Psoas muscle (tissue), 8 donors: ENCODE results near the gene MYL3. TPM values are rescaled to one million over a fixed set of nuclear protein-coding genes. Genes with fewer than 3 reads are reported as not detected.

ENCODE experiments used
- ATAC-seq, 4 donors: fragments of 200-7000 bp; cut with Tn5 transposase; one replicate each; pipeline ENCODE4 v1.9.1; 2020; ENCODE audit warnings: moderate library complexity in 3 of 4, mild to moderate bottlenecking in 2 of 4
- DNase-seq, 2 donors: peaks; one replicate each; pipeline ENCODE4 v3.0.0-alpha.2; 2020
- H3K27ac ChIP-seq: fragments of 200-600 bp; one replicate; pipeline ENCODE4 v1.8.0; 2022
- H3K27me3 ChIP-seq, 3 donors: fragments of 200-600 bp in 1 of 3; one replicate each; pipeline versions ENCODE4 v1.6.1 to v1.8.0; 2013 to 2022; ENCODE audit warnings: low read length in 2 of 3, mild to moderate bottlenecking in 2 of 3, moderate library complexity in 1 of 3; ENCODE audit not compliant: insufficient read depth in 3 of 3
- H3K36me3 ChIP-seq, 2 donors: fragments of 200-600 bp in 1 of 2; one replicate each; pipeline versions ENCODE4 v1.6.1 to v1.8.0; 2013 to 2022; ENCODE audit warnings: low read depth in 1 of 2, mild to moderate bottlenecking in 1 of 2, moderate library complexity in 1 of 2; ENCODE audit not compliant: insufficient read depth in 1 of 2
- H3K4me1 ChIP-seq: fragments of 200-600 bp; one replicate; pipeline ENCODE4 v1.8.0; 2022
- H3K4me3 ChIP-seq: fragments of 200-600 bp; one replicate; pipeline ENCODE4 v1.8.0; 2022; ENCODE audit warnings: mild to moderate bottlenecking
- H3K9me3 ChIP-seq: fragments of 200-600 bp; one replicate; pipeline ENCODE4 v1.8.0; 2022
- WGBS, 3 donors: extraction: QIAGEN DNeasy Blood & Tissue Kit; methylation state at CpG; one replicate each; pipeline versions ENCODE4 v1.1.6 to v1.1.7; 2013; 5-methylcytosine and 5-hydroxymethylcytosine counted together
- intact Hi-C, 2 donors: fragments of 100-400 bp; cut with DNase I; formaldehyde crosslinking; loops; one replicate each; pipeline versions ENCODE4 v1.11.0 to v1.14.2; 2022
- polyA plus RNA-seq, 3 donors: library from polyadenylated mRNA; stranded (reverse); fragments of 200-250 nt; gene quantifications; one replicate each; pipeline ENCODE4 v1.2.3, GENCODE V29; 2013
- total RNA-seq, 4 donors: library from RNA; stranded (reverse); fragmentation: NEBNext Ultra II Directional in 2 of 4; extraction: Animal tissue kit (Norgen Biotek cat#: 25700) in 2 of 4; gene quantifications; one replicate each; pipeline versions ENCODE4 v1.2.1 to v1.2.4, GENCODE V29; 2021 to 2023
- TF ChIP-seq, protein P1 (sequence below): fragments of 200-600 bp; IDR thresholded peaks from one replicate; pipeline ENCODE4 v1.8.0; 2022; ENCODE audit warnings: antibody characterized with exemption
- donor health status: healthy with polysubstance abuse.
- donor health status: DM: no; HTN: no; CAD: no; lungs with moderate emphysema.
- donor health status: Bipolar disorder and iron deficiency.
- donor health status: healthy.
- donor health status: DM: yes; HTN: yes; CAD: no.
- donor health status: DM: no; HTN: no; CAD: no.
- donor health status: DM: no; HTN: no; CAD: no.
- donor health status: DM: yes; HTN: yes; CAD: no.

MYL3 gene
- total and polyA plus RNA-seq, 7 donors, result 395 to 3,091 (median 1,482) TPM

DNA sequence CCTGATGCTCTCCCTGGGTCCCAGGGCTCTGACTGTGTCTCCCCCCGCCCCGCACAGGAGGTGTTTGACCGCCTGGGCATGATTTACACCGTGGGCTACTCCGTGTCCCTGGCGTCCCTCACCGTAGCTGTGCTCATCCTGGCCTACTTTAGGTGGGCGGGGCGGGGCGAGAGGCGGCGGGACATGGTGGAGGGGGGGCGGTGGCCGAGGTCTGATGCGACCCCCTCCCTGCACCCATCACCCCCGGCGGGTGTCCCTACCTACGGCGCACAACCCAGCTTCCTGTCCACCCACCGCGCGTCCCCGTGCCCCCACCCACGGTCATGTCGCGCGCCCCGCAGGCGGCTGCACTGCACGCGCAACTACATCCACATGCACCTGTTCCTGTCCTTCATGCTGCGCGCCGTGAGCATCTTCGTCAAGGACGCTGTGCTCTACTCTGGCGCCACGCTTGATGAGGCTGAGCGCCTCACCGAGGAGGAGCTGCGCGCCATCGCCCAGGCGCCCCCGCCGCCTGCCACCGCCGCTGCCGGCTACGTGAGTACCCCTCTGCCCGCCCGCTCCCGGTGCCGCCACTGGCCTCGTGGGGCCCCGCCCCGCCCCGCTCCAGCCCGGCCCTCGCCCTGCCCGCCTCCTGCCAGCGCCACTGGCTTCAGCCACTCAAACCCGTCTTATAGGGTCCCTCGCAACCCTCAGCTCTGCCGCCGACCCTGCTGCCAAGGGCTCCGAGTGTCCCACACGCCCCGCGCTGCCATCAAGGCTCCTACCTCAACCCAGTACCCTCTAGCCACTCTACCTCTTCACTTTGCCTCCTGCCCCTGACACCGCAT lies 35.3 kb upstream of the MYL3 start:
- DNase-seq (peak; percentile 49 to 82), ATAC-seq (peak; percentile 79 to 90 (median 88))
- intact Hi-C loops, result loop anchor here in 1 of 2 donors (5.0 kb wide), 1 partner anchor 191 kb away; no protein-coding TSS in a partner anchor
- TF ChIP-seq, protein P1, sequence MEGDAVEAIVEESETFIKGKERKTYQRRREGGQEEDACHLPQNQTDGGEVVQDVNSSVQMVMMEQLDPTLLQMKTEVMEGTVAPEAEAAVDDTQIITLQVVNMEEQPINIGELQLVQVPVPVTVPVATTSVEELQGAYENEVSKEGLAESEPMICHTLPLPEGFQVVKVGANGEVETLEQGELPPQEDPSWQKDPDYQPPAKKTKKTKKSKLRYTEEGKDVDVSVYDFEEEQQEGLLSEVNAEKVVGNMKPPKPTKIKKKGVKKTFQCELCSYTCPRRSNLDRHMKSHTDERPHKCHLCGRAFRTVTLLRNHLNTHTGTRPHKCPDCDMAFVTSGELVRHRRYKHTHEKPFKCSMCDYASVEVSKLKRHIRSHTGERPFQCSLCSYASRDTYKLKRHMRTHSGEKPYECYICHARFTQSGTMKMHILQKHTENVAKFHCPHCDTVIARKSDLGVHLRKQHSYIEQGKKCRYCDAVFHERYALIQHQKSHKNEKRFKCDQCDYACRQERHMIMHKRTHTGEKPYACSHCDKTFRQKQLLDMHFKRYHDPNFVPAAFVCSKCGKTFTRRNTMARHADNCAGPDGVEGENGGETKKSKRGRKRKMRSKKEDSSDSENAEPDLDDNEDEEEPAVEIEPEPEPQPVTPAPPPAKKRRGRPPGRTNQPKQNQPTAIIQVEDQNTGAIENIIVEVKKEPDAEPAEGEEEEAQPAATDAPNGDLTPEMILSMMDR, result no peak
- WGBS, 3 donors, result 8 to 16% (median 12%) methylated on average over 53 to 71 of the region's 71 CpGs
- H3K4me1 ChIP-seq, result no peaks in the 10 kb centered on the region
- H3K9me3 ChIP-seq, result no peaks in the 10 kb centered on the region
- H3K4me3 ChIP-seq, result peak overlapping the region; percentile 42
- peak overlapping the region; percentile 36 for H3K27ac ChIP-seq
- H3K36me3 ChIP-seq, result no peaks in the 10 kb centered on the region
- peaks cover 0 to 2% (median 0%) of the 10 kb centered on the region in 3 donors for H3K27me3 ChIP-seq

DNA sequence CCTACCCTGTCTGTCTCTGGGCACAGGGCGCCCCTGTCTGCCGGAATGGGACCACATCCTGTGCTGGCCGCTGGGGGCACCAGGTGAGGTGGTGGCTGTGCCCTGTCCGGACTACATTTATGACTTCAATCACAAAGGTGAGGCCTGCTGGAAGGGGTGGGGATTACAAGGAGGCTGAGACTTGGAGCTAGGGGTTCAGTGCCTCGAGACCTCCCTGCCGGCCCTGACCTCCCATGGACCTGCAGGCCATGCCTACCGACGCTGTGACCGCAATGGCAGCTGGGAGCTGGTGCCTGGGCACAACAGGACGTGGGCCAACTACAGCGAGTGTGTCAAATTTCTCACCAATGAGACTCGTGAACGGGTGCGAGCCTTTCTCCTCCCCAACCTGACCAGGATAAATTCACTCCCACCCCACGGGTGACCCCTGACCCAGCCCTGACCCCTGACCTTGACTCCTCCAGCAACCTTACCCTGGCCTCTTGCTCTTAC lies 34.6 kb upstream of the MYL3 start:
- Histone ChIP-seq H3K27me3 (peaks cover 0 to 2% (median 0%) of the 10 kb centered on the region in 3 donors), H3K4me3 (no peak overlapping the region), H3K9me3 (no peaks in the 10 kb centered on the region), H3K27ac (peak overlapping the region; percentile 36), H3K36me3 (no peaks in the 10 kb centered on the region), H3K4me1 (no peaks in the 10 kb centered on the region)
- intact Hi-C loops, result loop anchor here in 1 of 2 donors (5.0 kb wide), 1 partner anchor 191 kb away; no protein-coding TSS in a partner anchor
- DNase-seq (peak in 1 of 2 donors; percentile 52), ATAC-seq (peak in 2 of 4 donors; percentile 4 to 9)
- TF ChIP-seq, protein P1, result no peak
- 49 to 73% (median 54%) methylated on average over 15 of the region's 15 CpGs for WGBS, 3 donors

- Histone ChIP-seq H3K27ac (no peak overlapping the region), H3K27me3 (peaks cover 0 to 2% (median 0%) of the 10 kb centered on the region in 3 donors), H3K4me1 (no peaks in the 10 kb centered on the region), H3K4me3 (no peak overlapping the region), H3K9me3 (no peaks in the 10 kb centered on the region), H3K36me3 (no peaks in the 10 kb centered on the region)
- WGBS, 3 donors, result 99 to 100% (median 100%) methylated on average over 2 of the region's 2 CpGs
- DNase-seq (peak; percentile 6 to 8), ATAC-seq (no peak)
- intact Hi-C loops, result loop anchor here in 1 of 2 donors (5.0 kb wide), 1 partner anchor 190 kb away; no protein-coding TSS in a partner anchor
- TF ChIP-seq, protein P1, result no peak
Measured at GRCh38 chr3:46897031-46897430, 33.8 kb upstream of the MYL3 start.

DNA sequence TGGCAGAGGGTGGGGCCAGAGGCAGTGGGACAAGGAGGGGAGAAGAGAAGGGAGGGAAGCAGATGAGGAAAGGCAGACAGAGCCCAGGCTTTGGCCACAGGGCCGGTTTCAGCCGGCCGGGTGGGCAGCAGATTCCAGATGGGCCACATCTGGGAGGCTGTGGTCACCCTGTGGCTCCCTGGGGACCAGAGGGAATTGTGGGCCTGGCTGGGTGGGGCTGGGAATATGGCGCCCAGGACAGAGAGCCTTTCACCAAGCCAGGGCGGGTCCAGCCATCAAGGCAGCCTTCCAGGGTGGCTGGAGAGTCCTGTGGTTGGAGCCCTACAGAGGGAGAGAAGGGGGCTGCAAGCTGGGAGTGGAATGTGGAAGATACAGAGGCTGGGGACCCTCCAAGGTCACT lies 33.1 kb upstream of the MYL3 start:
- no peak overlapping the region for H3K4me3 ChIP-seq
- peaks cover 0 to 2% (median 0%) of the 10 kb centered on the region in 3 donors for H3K27me3 ChIP-seq
- ATAC-seq (no peak), DNase-seq (peak; percentile 11 to 55)
- no peaks in the 10 kb centered on the region for H3K9me3 ChIP-seq
- TF ChIP-seq, protein P1, result no peak
- 64 to 79% (median 70%) methylated on average over 5 of the region's 5 CpGs for WGBS, 3 donors
- H3K4me1 ChIP-seq, result no peaks in the 10 kb centered on the region
- no peak overlapping the region for H3K27ac ChIP-seq
- intact Hi-C loops, result loop anchor here in 1 of 2 donors (5.0 kb wide), 1 partner anchor 189 kb away; no protein-coding TSS in a partner anchor
- H3K36me3 ChIP-seq, result no peaks in the 10 kb centered on the region
